GM13976 (cell line): ENCODE measurements around the gene TMEM175.

Experiments
- DNase-seq: peaks from one replicate; pipeline ENCODE4 v3.0.0; 2012; ENCODE audit warnings: low spot score
- CTCF ChIP-seq: IDR thresholded peaks from 2 replicates; pipeline ENCODE4 v1.5.1; 2012; ENCODE audit warnings: borderline replicate concordance, mild to moderate bottlenecking; ENCODE audit not compliant: insufficient read depth; ENCODE audit errors: extremely low read depth, missing control alignments, control extremely low read depth
- in situ Hi-C: fragments of 300-500 bp; cut with MboI; formaldehyde crosslinking; loops from one replicate; pipeline ENCODE4 v1.12.0; 2022; ENCODE audit warnings: low sequenced_read_pairs, mixed read lengths, inconsistent platforms; ENCODE audit not compliant: unreplicated experiment

The TMEM175 gene

DNA sequence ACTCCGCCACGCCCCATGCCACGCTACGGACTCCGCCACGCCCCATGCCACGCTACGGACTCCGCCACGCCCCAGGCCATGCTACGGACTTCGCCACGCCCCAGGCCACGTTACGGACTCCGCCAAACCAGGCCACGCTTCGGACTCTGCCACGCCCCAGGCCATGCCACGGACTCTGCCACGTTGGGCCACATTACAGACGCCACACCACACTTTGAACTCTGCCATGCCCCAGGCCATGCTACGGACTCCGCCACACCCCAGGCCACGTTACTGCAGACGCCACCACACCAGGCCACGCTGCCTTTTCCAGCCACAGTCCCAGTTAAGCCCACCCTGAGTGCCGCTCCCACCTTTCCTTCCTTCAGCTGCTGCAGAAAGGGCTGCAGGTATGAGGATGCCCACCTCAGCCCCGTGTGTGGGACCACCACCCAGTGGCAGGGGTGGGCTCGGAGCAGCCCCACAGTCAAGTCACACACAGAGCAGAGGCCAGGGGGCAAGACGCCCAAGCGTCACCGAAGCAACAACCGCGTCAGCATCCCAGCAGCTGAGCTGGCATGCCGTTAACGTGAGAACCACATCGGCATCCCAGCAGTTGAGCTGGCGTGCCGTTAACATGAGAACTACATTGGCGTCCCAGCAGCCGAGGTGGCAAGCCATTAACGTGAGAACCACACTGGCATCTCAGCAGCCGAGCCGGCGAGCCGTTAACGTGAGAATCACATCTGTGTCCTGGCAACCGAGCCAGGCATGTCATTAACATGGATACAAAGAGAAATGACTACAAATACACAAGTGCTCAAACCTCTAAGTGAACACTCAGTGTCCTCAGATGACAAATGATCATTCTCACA lies 26.5 kb upstream of the TMEM175 start:
- in situ Hi-C loops = no loop called here
- TF ChIP-seq CTCF = no peak
- DNase-seq = no peak

- TF ChIP-seq CTCF = no peak
- in situ Hi-C loops = no loop called here
- no peak for DNase-seq
These were observed 25.7 kb upstream of the TMEM175 start for GRCh38 chr4:906339-907102.

DNA sequence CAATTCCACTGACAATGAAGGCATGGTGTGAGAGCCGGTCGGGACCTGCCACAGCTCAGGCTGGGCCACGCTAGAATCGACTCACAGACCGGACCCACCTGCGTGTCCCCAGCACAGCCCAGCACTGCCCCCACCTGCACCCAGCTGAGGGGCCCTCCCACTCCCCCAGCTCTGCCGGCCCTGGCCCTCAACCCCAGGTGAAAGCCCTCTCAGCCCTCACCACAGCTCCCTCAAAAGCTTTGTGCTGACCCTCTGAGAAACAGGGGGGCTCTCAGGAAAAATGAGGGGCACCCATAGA lies 25.2 kb upstream of the TMEM175 start:
- in situ Hi-C loops = no loop called here
- no peak for TF ChIP-seq CTCF
- no peak for DNase-seq

- TF ChIP-seq CTCF = no peak
- no peak for DNase-seq
- in situ Hi-C loops = no loop called here
These were observed 24.4 kb upstream of the TMEM175 start for GRCh38 chr4:907691-908425.

DNA sequence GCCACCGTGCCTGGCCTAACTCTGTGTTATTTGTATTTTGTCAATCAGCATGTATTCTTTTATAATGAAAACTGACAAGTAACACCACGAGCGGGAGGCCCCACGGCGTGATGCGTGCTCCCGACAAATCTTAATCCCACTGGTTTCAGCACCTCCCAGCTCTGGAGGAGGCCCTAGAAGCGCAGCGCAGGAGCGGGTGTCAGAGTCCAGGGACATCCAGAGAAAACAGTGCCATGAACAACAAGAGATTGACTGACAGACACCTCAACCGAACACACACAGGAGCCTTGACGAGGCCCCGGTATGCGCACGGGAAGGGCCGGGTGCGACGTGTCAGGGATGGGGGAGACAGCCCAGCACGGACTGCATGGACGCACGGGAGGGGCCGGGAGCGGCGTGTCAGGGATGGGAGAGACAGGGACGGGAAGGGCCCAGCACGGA lies 23.1 kb upstream of the TMEM175 start:
- in situ Hi-C loops = no loop called here
- TF ChIP-seq CTCF = no peak
- no peak for DNase-seq

DNA sequence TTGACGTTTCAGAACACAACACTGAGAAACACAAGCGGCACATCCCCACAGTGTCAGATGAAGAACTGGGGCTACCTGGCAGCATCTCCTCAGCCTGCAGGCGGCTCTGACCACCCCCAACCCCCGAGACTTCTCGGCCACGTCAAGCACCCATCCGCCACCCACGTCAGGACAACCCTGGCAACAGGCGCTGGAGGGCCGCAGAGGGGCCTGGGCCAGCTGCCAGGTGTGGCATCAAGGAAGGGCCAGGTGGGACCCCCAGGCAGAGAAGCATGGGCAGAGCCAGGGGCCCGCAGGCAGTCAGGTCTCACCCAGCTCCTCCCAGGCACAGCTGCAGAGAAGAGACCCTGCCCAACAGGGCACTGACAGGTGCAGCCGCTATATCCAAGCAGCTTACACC lies 22.4 kb upstream of the TMEM175 start:
- no peak for TF ChIP-seq CTCF
- DNase-seq = no peak
- in situ Hi-C loops = no loop called here
